GM19324 (cell line): ENCODE data around the gene FAM120AOS.

Source experiments
- ATAC-seq: cut with Tn5 transposase; IDR thresholded peaks from one replicate; pipeline ENCODE4 v1.9.1; 2021; ENCODE audit warnings: mild to moderate bottlenecking, moderate library complexity; ENCODE audit not compliant: unreplicated experiment, low FRiP score

FAM120AOS gene

DNA sequence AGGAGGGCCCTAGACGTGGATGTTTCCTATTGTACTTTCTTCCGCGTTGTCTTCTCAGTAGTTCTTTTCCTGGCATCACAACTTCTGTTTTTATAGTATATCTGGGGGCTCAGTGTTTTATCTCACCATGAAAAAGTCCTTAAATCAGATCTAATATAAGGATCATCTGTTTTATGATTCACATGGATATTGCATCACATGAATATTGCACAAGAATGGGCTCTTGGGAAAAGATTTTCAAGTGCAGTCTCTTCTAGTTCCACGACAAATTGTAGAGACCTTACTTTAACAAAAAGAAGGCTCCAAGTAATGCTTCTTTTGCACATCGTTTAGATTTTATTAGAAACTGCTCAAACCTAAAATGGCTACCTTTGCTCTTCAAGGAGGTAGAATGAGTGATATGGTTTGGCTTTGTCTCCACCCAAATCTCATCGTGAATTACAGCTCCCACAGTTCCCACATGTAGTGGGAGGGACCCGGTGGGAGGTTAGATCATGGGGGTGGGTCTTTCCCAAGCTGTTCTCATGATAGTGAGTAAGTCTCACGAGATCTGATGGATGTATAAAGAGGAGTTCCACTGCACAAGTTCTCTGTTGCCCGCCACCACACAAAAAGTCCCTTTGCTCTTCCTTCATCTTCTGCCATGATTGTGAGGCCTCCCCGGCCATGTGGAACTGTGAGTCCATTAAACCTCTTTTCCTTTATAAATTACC, 55.6 kb downstream of the FAM120AOS start:
- ATAC-seq, result no peak
